PFSK-1 (cell line): ENCODE measurements around the gene FGF14.

Experiments
- FOXP2 ChIP-seq: optimal IDR thresholded peaks from 2 replicates; pipeline ENCODE3; 2011; ENCODE audit warnings: borderline replicate concordance, control low read depth, inconsistent platforms; ENCODE audit not compliant: insufficient read depth; ENCODE audit errors: extremely low read length, extremely low read depth
- POLR2AphosphoS5 ChIP-seq: IDR thresholded peaks from 2 replicates; pipeline ENCODE4 v1.6.1; 2012; ENCODE audit warnings: low read depth, mild to moderate bottlenecking, control low read depth, low read length, moderate library complexity
- SIN3A ChIP-seq: IDR thresholded peaks from 2 replicates; pipeline ENCODE4 v1.6.1; 2012; ENCODE audit warnings: mild to moderate bottlenecking, low read length, moderate library complexity, borderline replicate concordance; ENCODE audit not compliant: insufficient read depth
- TAF1 ChIP-seq: IDR thresholded peaks from 2 replicates; pipeline ENCODE4 v1.6.1; 2012; ENCODE audit warnings: low read length, control low read depth, borderline replicate concordance; ENCODE audit not compliant: insufficient read depth
- TF ChIP-seq, protein P1 (sequence below), 2 experiments: IDR thresholded peaks; 2 replicates each; pipeline versions ENCODE4 v1.6.1 to v1.8.0; 2011 to 2012; ENCODE audit warnings: low read depth in 2 of 2, low read length in 2 of 2, control low read depth in 1 of 2, inconsistent platforms in 1 of 2, mild to moderate bottlenecking in 1 of 2, moderate library complexity in 1 of 2; ENCODE audit not compliant: insufficient read depth in 1 of 2

The FGF14 gene

DNA sequence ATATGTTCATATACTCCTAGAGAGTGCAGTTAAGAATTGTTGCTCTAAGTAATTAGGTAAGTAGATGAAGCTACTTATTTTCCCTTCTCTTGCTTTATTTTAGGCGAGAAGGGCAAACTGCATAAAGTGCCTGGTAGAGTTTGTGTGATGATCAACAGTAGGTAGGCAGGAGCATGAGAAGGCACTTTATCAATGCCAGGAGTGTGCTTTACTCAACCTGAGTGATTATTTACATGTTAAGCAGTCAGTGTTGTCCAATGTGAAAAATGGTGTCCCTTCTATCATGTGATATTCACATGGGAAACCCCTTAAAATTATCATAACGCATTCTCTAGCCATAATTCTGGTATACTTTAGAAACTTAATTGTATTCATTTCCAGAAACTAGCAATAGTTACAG is 655.3 kb downstream of the FGF14 start:
- TF ChIP-seq FOXP2 (no peak), SIN3A (no peak)
- TF ChIP-seq, protein P1, sequence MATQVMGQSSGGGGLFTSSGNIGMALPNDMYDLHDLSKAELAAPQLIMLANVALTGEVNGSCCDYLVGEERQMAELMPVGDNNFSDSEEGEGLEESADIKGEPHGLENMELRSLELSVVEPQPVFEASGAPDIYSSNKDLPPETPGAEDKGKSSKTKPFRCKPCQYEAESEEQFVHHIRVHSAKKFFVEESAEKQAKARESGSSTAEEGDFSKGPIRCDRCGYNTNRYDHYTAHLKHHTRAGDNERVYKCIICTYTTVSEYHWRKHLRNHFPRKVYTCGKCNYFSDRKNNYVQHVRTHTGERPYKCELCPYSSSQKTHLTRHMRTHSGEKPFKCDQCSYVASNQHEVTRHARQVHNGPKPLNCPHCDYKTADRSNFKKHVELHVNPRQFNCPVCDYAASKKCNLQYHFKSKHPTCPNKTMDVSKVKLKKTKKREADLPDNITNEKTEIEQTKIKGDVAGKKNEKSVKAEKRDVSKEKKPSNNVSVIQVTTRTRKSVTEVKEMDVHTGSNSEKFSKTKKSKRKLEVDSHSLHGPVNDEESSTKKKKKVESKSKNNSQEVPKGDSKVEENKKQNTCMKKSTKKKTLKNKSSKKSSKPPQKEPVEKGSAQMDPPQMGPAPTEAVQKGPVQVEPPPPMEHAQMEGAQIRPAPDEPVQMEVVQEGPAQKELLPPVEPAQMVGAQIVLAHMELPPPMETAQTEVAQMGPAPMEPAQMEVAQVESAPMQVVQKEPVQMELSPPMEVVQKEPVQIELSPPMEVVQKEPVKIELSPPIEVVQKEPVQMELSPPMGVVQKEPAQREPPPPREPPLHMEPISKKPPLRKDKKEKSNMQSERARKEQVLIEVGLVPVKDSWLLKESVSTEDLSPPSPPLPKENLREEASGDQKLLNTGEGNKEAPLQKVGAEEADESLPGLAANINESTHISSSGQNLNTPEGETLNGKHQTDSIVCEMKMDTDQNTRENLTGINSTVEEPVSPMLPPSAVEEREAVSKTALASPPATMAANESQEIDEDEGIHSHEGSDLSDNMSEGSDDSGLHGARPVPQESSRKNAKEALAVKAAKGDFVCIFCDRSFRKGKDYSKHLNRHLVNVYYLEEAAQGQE (IDR thresholded peaks at IDR 0.05; ENCODE audit: insufficient read depth in 1 of 2, low read depth in 2 of 2, low read length in 2 of 2), result no peak

GRCh38 chr13:101739382-101740178 is 662.3 kb downstream of the FGF14 start:
- no peak for TF ChIP-seq TAF1
- TF ChIP-seq FOXP2, result no peak
- TF ChIP-seq, protein P1 (IDR thresholded peaks at IDR 0.05; ENCODE audit: insufficient read depth in 1 of 2, low read depth in 2 of 2, low read length in 2 of 2), result no peak
- no peak for TF ChIP-seq POLR2AphosphoS5
- no peak for TF ChIP-seq SIN3A

GRCh38 chr13:101738336-101738735 is 663.5 kb downstream of the FGF14 start:
- TF ChIP-seq, protein P1 (IDR thresholded peaks at IDR 0.05; ENCODE audit: insufficient read depth in 1 of 2, low read depth in 2 of 2, low read length in 2 of 2), result no peak
- no peak for TF ChIP-seq FOXP2
- TF ChIP-seq TAF1, result no peak
- TF ChIP-seq SIN3A, result no peak

GRCh38 chr13:101736566-101736965 is 665.3 kb downstream of the FGF14 start:
- TF ChIP-seq POLR2AphosphoS5 (no peak), TAF1 (no peak), SIN3A (no peak), FOXP2 (no peak)
- TF ChIP-seq, protein P1 (IDR thresholded peaks at IDR 0.05; ENCODE audit: insufficient read depth in 1 of 2, low read depth in 2 of 2, low read length in 2 of 2), result no peak
